ENCODE measurements around the gene SPON1.
"Not testable (repeated sequence)": the region's sequence is repeated elsewhere in the genome, so short reads cannot be mapped to it uniquely, and the experiment has no call there.

SPON1 gene

GRCh38 chr11:14042686-14043465 is 80.4 kb downstream of the SPON1 start:
- DNase-seq, result no peak

- no peak for DNase-seq
Observed at GRCh38 chr11:14044916-14045315, 82.4 kb downstream of the SPON1 start.

- DNase-seq, result no peak
Observed at GRCh38 chr11:14045417-14045816, 82.9 kb downstream of the SPON1 start.

GRCh38 chr11:14052198-14052597 is 89.7 kb downstream of the SPON1 start:
- no peak for DNase-seq

GRCh38 chr11:14054116-14055107 is 91.9 kb downstream of the SPON1 start:
- DNase-seq, result no peak

- DNase-seq, result no peak
Observed at GRCh38 chr11:14055936-14056335, 93.4 kb downstream of the SPON1 start.

GRCh38 chr11:14058061-14058460 is 95.5 kb downstream of the SPON1 start:
- DNase-seq, result no peak

- no peak for DNase-seq
Observed at GRCh38 chr11:14059491-14059890, 97.0 kb downstream of the SPON1 start.

- DNase-seq, result no peak
Observed at GRCh38 chr11:14061721-14062120, 99.2 kb downstream of the SPON1 start.

- no peak for DNase-seq
Observed at GRCh38 chr11:14065141-14065540, 102.6 kb downstream of the SPON1 start.

GRCh38 chr11:14065681-14066080 is 103.2 kb downstream of the SPON1 start:
- no peak for DNase-seq

GRCh38 chr11:14067686-14068085 is 105.2 kb downstream of the SPON1 start:
- no peak for DNase-seq

- DNase-seq, result no peak
Observed at GRCh38 chr11:14070896-14071295, 108.4 kb downstream of the SPON1 start.

GRCh38 chr11:14073849-14074476 is 111.4 kb downstream of the SPON1 start:
- no peak for DNase-seq

- no peak for DNase-seq
Observed at GRCh38 chr11:14075118-14076078, 112.9 kb downstream of the SPON1 start.

- no peak for DNase-seq
Observed at GRCh38 chr11:14079011-14079410, 116.5 kb downstream of the SPON1 start.

GRCh38 chr11:14079797-14080196 is 117.3 kb downstream of the SPON1 start:
- no peak for DNase-seq

GRCh38 chr11:14081581-14082231 is 119.2 kb downstream of the SPON1 start:
- DNase-seq, result no peak

GRCh38 chr11:14082338-14082737 is 119.8 kb downstream of the SPON1 start:
- no peak for DNase-seq

GRCh38 chr11:14088861-14089260 is 126.3 kb downstream of the SPON1 start:
- not testable (repeated sequence) for DNase-seq

- DNase-seq, result no peak
Observed at GRCh38 chr11:14089690-14090462, 127.4 kb downstream of the SPON1 start.

Data from NCI-H1105 (cell line).